ENCODE data around the gene BMPR1A.
A peak's percentile ranks its signal among the peaks of the same experiment; 100 is the strongest.

The BMPR1A gene

GRCh38 chr10:86798025-86798424 lies 41.6 kb downstream of the BMPR1A start:
- TF ChIP-seq CTCF (IDR thresholded peaks at IDR 0.05) = no peak
- H3K27me3 ChIP-seq = no peaks in the 10 kb centered on the region
- peak overlapping the region; percentile 18 to 56 for H3K27ac ChIP-seq
- H3K9me3 ChIP-seq = no peaks in the 10 kb centered on the region
- intact Hi-C loops (cut with DNase I; ENCODE audit: low total_unique reads) = no loop called here
- H3K4me3 ChIP-seq = no peak overlapping the region
- no peak for DNase-seq
- peaks cover 0 to 97% (median 32%) of the 10 kb centered on the region in 4 donors for H3K4me1 ChIP-seq
- no peaks in the 10 kb centered on the region for H3K36me3 ChIP-seq

GRCh38 chr10:86798611-86799010 lies 42.2 kb downstream of the BMPR1A start:
- peaks cover 0 to 98% (median 29%) of the 10 kb centered on the region in 4 donors for H3K4me1 ChIP-seq
- no peaks in the 10 kb centered on the region for H3K36me3 ChIP-seq
- H3K4me3 ChIP-seq = no peak overlapping the region
- peak overlapping the region; percentile 18 to 34 for H3K27ac ChIP-seq
- intact Hi-C loops (cut with DNase I; ENCODE audit: low total_unique reads) = no loop called here
- no peaks in the 10 kb centered on the region for H3K27me3 ChIP-seq
- TF ChIP-seq CTCF (IDR thresholded peaks at IDR 0.05) = no peak
- H3K9me3 ChIP-seq = no peaks in the 10 kb centered on the region
- no peak for DNase-seq

- Histone ChIP-seq H3K36me3 (no peaks in the 10 kb centered on the region), H3K4me1 (peaks cover 0 to 98% (median 25%) of the 10 kb centered on the region in 4 donors), H3K9me3 (no peaks in the 10 kb centered on the region), H3K27me3 (no peaks in the 10 kb centered on the region), H3K27ac (peak overlapping the region; percentile 18 to 34), H3K4me3 (no peak overlapping the region)
- TF ChIP-seq CTCF (IDR thresholded peaks at IDR 0.05) = no peak
- no peak for DNase-seq
- intact Hi-C loops (cut with DNase I; ENCODE audit: low total_unique reads) = no loop called here
Observed at GRCh38 chr10:86799188-86799845, 42.9 kb downstream of the BMPR1A start.

GRCh38 chr10:86801995-86802394 lies 45.6 kb downstream of the BMPR1A start:
- H3K27ac ChIP-seq = peak overlapping the region; percentile 8 to 55
- H3K9me3 ChIP-seq = no peaks in the 10 kb centered on the region
- H3K4me1 ChIP-seq = peaks cover 0 to 84% (median 12%) of the 10 kb centered on the region in 4 donors
- H3K27me3 ChIP-seq = no peaks in the 10 kb centered on the region
- no peak for TF ChIP-seq CTCF (IDR thresholded peaks at IDR 0.05)
- H3K36me3 ChIP-seq = no peaks in the 10 kb centered on the region
- no peak for DNase-seq
- intact Hi-C loops (cut with DNase I; ENCODE audit: low total_unique reads) = no loop called here
- no peak overlapping the region for H3K4me3 ChIP-seq

GRCh38 chr10:86802473-86803108 lies 46.2 kb downstream of the BMPR1A start:
- H3K4me1 ChIP-seq = peaks cover 0 to 83% (median 9%) of the 10 kb centered on the region in 4 donors

More at GRCh38 chr10:86802473-86803108, 46.2 kb downstream of the BMPR1A start:
- intact Hi-C loops (cut with DNase I; ENCODE audit: low total_unique reads) = no loop called here
- no peaks in the 10 kb centered on the region for H3K27me3 ChIP-seq
- DNase-seq = no peak
- no peaks in the 10 kb centered on the region for H3K9me3 ChIP-seq
- H3K27ac ChIP-seq = peak overlapping the region; percentile 39 to 55
- TF ChIP-seq CTCF (IDR thresholded peaks at IDR 0.05) = no peak
- H3K36me3 ChIP-seq = no peaks in the 10 kb centered on the region
- H3K4me3 ChIP-seq = no peak overlapping the region
